ENCODE results near the gene PSENEN. TPM values are rescaled to one million over a fixed set of nuclear protein-coding genes. Genes with fewer than 3 reads are reported as not detected.

The PSENEN gene
- polyA plus RNA-seq, 1 experiment, result 65.4 TPM

DNA sequence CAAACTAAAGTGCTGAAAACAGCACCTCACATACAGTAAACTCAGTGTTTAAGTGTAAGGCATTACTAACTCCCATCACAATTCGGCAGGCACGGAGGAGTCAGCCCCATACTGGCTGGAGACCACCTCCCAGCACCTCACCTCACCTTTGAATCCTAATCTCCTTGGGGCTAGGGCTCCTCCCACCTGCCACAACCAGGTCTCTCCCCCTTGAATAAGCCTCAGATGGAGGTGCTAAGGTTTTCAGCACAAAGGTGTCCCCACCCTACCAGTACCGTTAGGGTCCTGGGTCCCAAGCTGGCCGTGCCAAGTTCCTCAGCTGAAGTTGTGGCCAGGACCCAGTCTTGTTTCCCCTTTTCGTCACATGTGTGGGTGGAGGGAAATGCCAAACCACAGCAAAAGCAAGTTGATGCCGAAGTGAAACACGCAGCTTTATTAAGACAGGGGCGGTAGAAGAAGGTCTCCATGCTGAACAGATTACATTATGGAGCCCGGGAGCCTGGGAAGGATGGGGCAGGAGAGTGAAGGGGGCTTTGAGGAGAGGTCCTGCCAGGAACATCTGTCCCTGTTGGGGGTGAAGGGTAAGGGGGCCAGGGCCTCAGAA is 3.2 kb upstream of the PSENEN start, which contains the start of gene IGFLR1:
IGFLR1 (minus strand) TSS at position 332 of the 604 bp plus-strand sequence. CDS start 1,272 bp downstream, outside the sequence.
- peaks cover 15% of the 10 kb centered on the region for H3K36me3 ChIP-seq (ENCODE audit: control insufficient read depth, insufficient read depth, low read length)
- no peak for TF ChIP-seq CTCF (IDR thresholded peaks at IDR 0.05; ENCODE audit: insufficient read depth, low read depth, low read length)
- CTCF ChIA-PET, result no interaction called here
- H3K4me3 ChIP-seq (ENCODE audit: low read depth, low read length), result no peak within 1 kb of the TSS
- DNase-seq (ENCODE audit: low read depth), result no peak
- H3K27me3 ChIP-seq (ENCODE audit: control insufficient read depth, insufficient read depth, low read length), result no peaks in the 10 kb centered on the region
- POLR2A ChIA-PET, result no interaction called here

GRCh38 chr19:35743640-35744429 is 1.6 kb upstream of the PSENEN start:
- no peak for TF ChIP-seq CTCF (IDR thresholded peaks at IDR 0.05; ENCODE audit: insufficient read depth, low read depth, low read length)

GRCh38 chr19:35744430-35745327 is 772 bp upstream of the PSENEN start:
- H3K36me3 ChIP-seq (ENCODE audit: control insufficient read depth, insufficient read depth, low read length), result peaks cover 7% of the 10 kb centered on the region
- no peaks in the 10 kb centered on the region for H3K27me3 ChIP-seq (ENCODE audit: control insufficient read depth, insufficient read depth, low read length)
- peak overlapping the region; percentile 89 for H3K4me3 ChIP-seq (ENCODE audit: low read depth, low read length)
- ChIA-PET CTCF (interaction anchor here (0.9 to 1.7 kb wide), 4 partner anchors 16 to 187 kb away, joined by 3 to 4 read pairs (median 4); no protein-coding TSS in a partner anchor), POLR2A (no interaction called here)
- peak; percentile 60 for TF ChIP-seq CTCF (IDR thresholded peaks at IDR 0.05; ENCODE audit: insufficient read depth, low read depth, low read length)
- peak; percentile 66 for DNase-seq (ENCODE audit: low read depth)

More at GRCh38 chr19:35743640-35744429, 1.6 kb upstream of the PSENEN start:
- ChIA-PET POLR2A (no interaction called here), CTCF (interaction anchor here (1.7 kb wide), 1 partner anchor 17 kb away, joined by 4 read pairs; no protein-coding TSS in a partner anchor)
- no peak for DNase-seq (ENCODE audit: low read depth)
- H3K27me3 ChIP-seq (ENCODE audit: control insufficient read depth, insufficient read depth, low read length), result no peaks in the 10 kb centered on the region
- peaks cover 7% of the 10 kb centered on the region for H3K36me3 ChIP-seq (ENCODE audit: control insufficient read depth, insufficient read depth, low read length)
- H3K4me3 ChIP-seq (ENCODE audit: low read depth, low read length), result no peak overlapping the region

DNA sequence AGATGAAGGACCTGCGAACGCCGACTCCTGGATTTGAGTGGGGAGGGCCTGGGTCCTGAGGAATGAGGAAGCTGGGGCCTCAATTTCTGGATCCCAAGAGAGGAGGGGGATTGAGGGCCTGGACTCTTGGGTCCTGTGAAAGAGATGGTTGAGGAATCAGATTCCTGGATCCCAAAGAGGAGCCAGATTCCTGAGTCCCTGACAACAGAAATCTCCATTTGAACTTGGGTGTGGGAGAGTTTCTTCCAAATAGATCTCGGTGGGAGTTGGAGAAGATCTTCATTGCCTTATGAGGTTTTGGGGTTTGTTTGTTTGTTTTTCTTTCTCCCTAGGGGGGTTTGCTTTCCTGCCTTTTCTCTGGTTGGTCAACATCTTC is 624 bp downstream of the PSENEN start:
- no peak for TF ChIP-seq CTCF (IDR thresholded peaks at IDR 0.05; ENCODE audit: insufficient read depth, low read depth, low read length)
- Histone ChIP-seq H3K27me3 (ENCODE audit: control insufficient read depth, insufficient read depth, low read length) (no peaks in the 10 kb centered on the region), H3K4me3 (ENCODE audit: low read depth, low read length) (peak overlapping the region; percentile 67), H3K36me3 (ENCODE audit: control insufficient read depth, insufficient read depth, low read length) (peaks cover 7% of the 10 kb centered on the region)
- ChIA-PET POLR2A (no interaction called here), CTCF (interaction anchor here (0.6 to 1.5 kb wide), 4 partner anchors 185 to 432 kb away, joined by 3 to 4 read pairs (median 4); no protein-coding TSS in a partner anchor)
- no peak for DNase-seq (ENCODE audit: low read depth)

All from BJ (cell line).